RCC 7860 (cell line): ENCODE measurements around the gene ZNF839.
"Not testable (repeated sequence)": the region's sequence is repeated elsewhere in the genome, so short reads cannot be mapped to it uniquely, and the experiment has no call there.

Experiments
- DNase-seq: peaks from one replicate; pipeline ENCODE4 v3.0.0-alpha.2; 2015; ENCODE audit warnings: low spot score
- FAIRE-seq: peaks from 2 replicates; lab custom pipeline; 2012; peaks lifted over from hg19 to GRCh38; lab: Jason Lieb, UNC

ZNF839 gene

GRCh38 chr14:102304611-102305506 lies 14.7 kb upstream of the ZNF839 start, which contains the start of gene MOK:
Gene MOK, minus strand, starts transcription at chr14:102305164. Its CDS starts 196 bp downstream, at chr14:102304968.
- DNase-seq = peak; percentile 91
- no peak for FAIRE-seq

- peak; percentile 50 for DNase-seq
- no peak for FAIRE-seq
Observed at GRCh38 chr14:102314242-102315011, 5.1 kb upstream of the ZNF839 start.

- no peak for FAIRE-seq
- no peak for DNase-seq
Observed at GRCh38 chr14:102315121-102315520, 4.4 kb upstream of the ZNF839 start.

GRCh38 chr14:102316338-102316742 lies 3.2 kb upstream of the ZNF839 start:
- no peak for FAIRE-seq
- no peak for DNase-seq

GRCh38 chr14:102316743-102317563 lies 2.6 kb upstream of the ZNF839 start:
- peak; percentile 81 for DNase-seq
- FAIRE-seq = no peak

- no peak for DNase-seq
Observed at GRCh38 chr14:102317564-102318248, 1.8 kb upstream of the ZNF839 start.

GRCh38 chr14:102318781-102319276 lies 717 bp upstream of the ZNF839 start:
- FAIRE-seq (no peak), DNase-seq (no peak)

More at GRCh38 chr14:102317564-102318248, 1.8 kb upstream of the ZNF839 start:
- no peak for FAIRE-seq

GRCh38 chr14:102320033-102320660 lies 601 bp downstream of the ZNF839 start:
- no peak for FAIRE-seq
- DNase-seq = peak; percentile 8

- no peak for FAIRE-seq
- no peak for DNase-seq
Observed at GRCh38 chr14:102320671-102321455, 1.3 kb downstream of the ZNF839 start.

GRCh38 chr14:102321456-102322422 lies 2.2 kb downstream of the ZNF839 start:
- no peak for DNase-seq
- FAIRE-seq = no peak

GRCh38 chr14:102323102-102323501 lies 3.6 kb downstream of the ZNF839 start:
- FAIRE-seq (peak; percentile 34), DNase-seq (peak; percentile 50)

- DNase-seq (no peak), FAIRE-seq (no peak)
Observed at GRCh38 chr14:102325791-102326345, 6.3 kb downstream of the ZNF839 start.

GRCh38 chr14:102326583-102326982 lies 7.0 kb downstream of the ZNF839 start:
- no peak for DNase-seq
- FAIRE-seq = no peak

GRCh38 chr14:102329381-102329780 lies 9.8 kb downstream of the ZNF839 start:
- FAIRE-seq, DNase-seq: not testable (repeated sequence)

- FAIRE-seq (no peak), DNase-seq (no peak)
Observed at GRCh38 chr14:102330806-102331205, 11.3 kb downstream of the ZNF839 start.

GRCh38 chr14:102333390-102333789 lies 13.8 kb downstream of the ZNF839 start:
- DNase-seq = no peak
- FAIRE-seq = no peak
